Stimulated activated CD8-positive, alpha-beta memory T cell treated with anti-CD3 and anti-CD28 coated beads, Interleukin-12 subunit alpha, Interleukin-12 subunit beta, amount 100 ng/mL, for 24 hours (primary cell): ENCODE data around the gene KLF14.
"Not testable (repeated sequence)": the region's sequence is repeated elsewhere in the genome, so short reads cannot be mapped to it uniquely, and the experiment has no call there.

Experiments used
- DNase-seq: peaks from one replicate; pipeline ENCODE4 v3.0.0-alpha.2; 2020; ENCODE audit errors: extremely low read depth

Gene KLF14

GRCh38 chr7:130719541-130719940 is 14.5 kb downstream of the KLF14 start:
- no peak for DNase-seq

- DNase-seq, result no peak
These were observed 21.6 kb downstream of the KLF14 start for GRCh38 chr7:130712416-130712815.

GRCh38 chr7:130708766-130709165 is 25.2 kb downstream of the KLF14 start:
- DNase-seq, result no peak

- DNase-seq, result no peak
These were observed 26.0 kb downstream of the KLF14 start for GRCh38 chr7:130708001-130708400.

- no peak for DNase-seq
These were observed 30.2 kb downstream of the KLF14 start for GRCh38 chr7:130703851-130704250.

- no peak for DNase-seq
These were observed 32.4 kb downstream of the KLF14 start for GRCh38 chr7:130701650-130702049.

- no peak for DNase-seq
These were observed 33.2 kb downstream of the KLF14 start for GRCh38 chr7:130700760-130701159.

- no peak for DNase-seq
These were observed 34.3 kb downstream of the KLF14 start for GRCh38 chr7:130699686-130700085.

- no peak for DNase-seq
These were observed 36.2 kb downstream of the KLF14 start for GRCh38 chr7:130697820-130698219.

- DNase-seq, result no peak
These were observed 38.2 kb downstream of the KLF14 start for GRCh38 chr7:130695840-130696239.

GRCh38 chr7:130692396-130692795 is 41.6 kb downstream of the KLF14 start:
- not testable (repeated sequence) for DNase-seq

- DNase-seq, result no peak
These were observed 44.3 kb downstream of the KLF14 start for GRCh38 chr7:130689683-130690082.

GRCh38 chr7:130683026-130683425 is 51.0 kb downstream of the KLF14 start:
- DNase-seq, result no peak
